Left kidney (tissue), 1 donor: Measurements from ENCODE around the gene DNAJC6. TPM values are rescaled to one million over a fixed set of nuclear protein-coding genes. Genes with fewer than 3 reads are reported as not detected.

Experiments used
- polyA plus RNA-seq: library from polyadenylated mRNA; unstranded; fragments of 120-200 nt; gene quantifications from one replicate; pipeline ENCODE4 v1.2.1, GENCODE V29; 2013; ENCODE audit not compliant: insufficient read length

Gene DNAJC6
- polyA plus RNA-seq, 1 donor = 6.6 TPM

Other genes with a start within 250 kb of the DNAJC6 start
- 72.3 TPM for gene AK4, start 161.3 kb upstream of the DNAJC6 start, polyA plus RNA-seq
- 8.9 TPM for gene LEPR, start 111.1 kb downstream of the DNAJC6 start, polyA plus RNA-seq
- gene LEPROT, start 111.1 kb downstream of the DNAJC6 start, polyA plus RNA-seq = 165 TPM